HEK293T (cell line): ENCODE measurements around the gene ESPN.

Experiments
- BHLHE40 ChIP-seq: fragments of 450-650 bp; IDR thresholded peaks from 2 replicates; pipeline ENCODE4 v1.6.1; 2016; ENCODE audit warnings: mild to moderate bottlenecking, moderate library complexity, borderline replicate concordance
- ELF4 ChIP-seq: fragments of 450-650 bp; IDR thresholded peaks from 2 replicates; pipeline ENCODE4 v1.6.1; 2017; ENCODE audit warnings: antibody characterized with exemption
- FOXM1 ChIP-seq: fragments of 450-650 bp; IDR thresholded peaks from 2 replicates; pipeline ENCODE4 v1.6.1; 2017; ENCODE audit warnings: mild to moderate bottlenecking, borderline replicate concordance
- NFRKB ChIP-seq: fragments of 450-650 bp; IDR thresholded peaks from 2 replicates; pipeline ENCODE4 v1.6.1; 2016; ENCODE audit warnings: mild to moderate bottlenecking, moderate library complexity
- PKNOX1 ChIP-seq: fragments of 450-650 bp; IDR thresholded peaks from 2 replicates; pipeline ENCODE4 v1.6.1; 2016
- SP1 ChIP-seq: fragments of 450-650 bp; IDR thresholded peaks from 2 replicates; pipeline ENCODE4 v1.6.1; 2017

DNA sequence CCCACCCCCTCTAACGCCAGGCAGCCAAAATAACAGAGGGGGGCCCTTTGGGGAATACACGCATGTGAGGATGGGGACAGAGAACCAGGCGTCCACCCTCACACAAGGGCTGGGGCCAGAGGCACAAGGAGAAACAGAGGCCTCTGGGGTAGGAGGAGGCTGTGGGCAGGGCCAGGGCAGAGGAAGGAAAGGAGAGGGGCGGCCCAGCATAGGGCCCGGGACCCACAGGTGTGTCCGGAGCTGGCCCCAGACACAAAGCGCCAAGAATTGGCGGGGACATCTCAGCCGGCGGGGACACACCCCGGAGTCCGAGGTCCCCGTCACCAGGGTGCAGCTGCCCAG, 60.2 kb downstream of the ESPN start:
- no peak for TF ChIP-seq ELF4
- no peak for TF ChIP-seq SP1
- no peak for TF ChIP-seq BHLHE40
- no peak for TF ChIP-seq FOXM1
- TF ChIP-seq NFRKB: no peak
- no peak for TF ChIP-seq PKNOX1
